ENCODE data around the gene INTS6. TPM values are rescaled to one million over a fixed set of nuclear protein-coding genes. Genes with fewer than 3 reads are reported as not detected.

Gene INTS6
- polyA plus RNA-seq, 3 donors: 9.6 to 19.8 (median 13.0) TPM

- 71 to 91% (median 76%) methylated on average over 2 of the region's 2 CpGs for WGBS, 3 donors
- H3K27ac ChIP-seq (ENCODE audit: low read depth, low read length): no peak overlapping the region
Measured at GRCh38 chr13:51332566-51333361, 120.1 kb downstream of the INTS6 start.

- H3K27ac ChIP-seq (ENCODE audit: low read depth, low read length): no peak overlapping the region
- WGBS, 3 donors: 65 to 81% (median 71%) methylated on average over 6 of the region's 6 CpGs
Measured at GRCh38 chr13:51331354-51331861, 121.4 kb downstream of the INTS6 start.

GRCh38 chr13:51330791-51331190, 122.0 kb downstream of the INTS6 start:
- 42 to 76% (median 47%) methylated on average over 3 of the region's 3 CpGs for WGBS, 3 donors

DNA sequence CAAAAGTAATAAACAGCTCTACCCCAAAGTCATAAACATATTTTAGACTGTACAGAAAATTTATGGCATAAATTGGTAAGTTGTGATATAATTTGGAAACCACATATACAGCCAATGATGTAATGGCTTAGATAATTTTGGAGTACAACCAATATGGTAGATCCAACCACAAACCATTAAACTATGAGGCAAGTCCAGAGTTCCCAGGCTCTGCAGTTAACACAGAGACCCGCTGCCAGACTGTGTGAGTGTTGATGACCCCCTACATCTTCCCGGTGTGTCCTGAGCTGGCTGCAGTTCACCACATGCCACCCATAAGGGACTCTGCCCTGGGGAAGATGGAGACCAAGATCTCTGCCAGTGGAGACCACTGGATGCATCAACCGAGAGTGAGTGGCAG, 123.2 kb downstream of the INTS6 start:
- H3K27ac ChIP-seq (ENCODE audit: low read depth, low read length): no peak overlapping the region

More at GRCh38 chr13:51330791-51331190, 122.0 kb downstream of the INTS6 start:
- H3K27ac ChIP-seq (ENCODE audit: low read depth, low read length): no peak overlapping the region

DNA sequence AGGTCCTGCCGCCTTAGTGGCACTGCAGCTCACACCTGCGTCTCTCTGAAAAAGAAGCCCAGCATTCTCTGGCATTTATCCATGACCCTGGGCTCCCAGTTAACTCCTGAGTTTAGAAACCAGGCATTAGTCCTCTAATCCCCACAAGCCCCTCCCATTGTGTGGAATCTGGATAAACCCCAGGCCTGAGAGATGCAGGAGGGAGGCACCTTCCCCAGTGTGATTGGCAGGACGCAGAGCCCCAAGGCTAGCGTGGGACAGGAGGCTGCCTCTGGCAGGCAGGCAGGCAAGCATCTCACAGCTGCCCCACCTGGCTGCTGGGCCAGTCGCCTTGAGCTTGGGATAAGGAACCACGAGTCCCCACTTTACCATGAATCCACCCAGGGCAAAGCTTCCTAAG, 124.3 kb downstream of the INTS6 start:
- H3K27ac ChIP-seq (ENCODE audit: low read depth, low read length): no peak overlapping the region
- 63 to 82% (median 81%) methylated on average over 6 of the region's 6 CpGs for WGBS, 3 donors

More for the DNA sequence above, 123.2 kb downstream of the INTS6 start:
- 93 to 100% (median 94%) methylated on average over 3 of the region's 3 CpGs for WGBS, 3 donors

GRCh38 chr13:51327961-51328360, 124.9 kb downstream of the INTS6 start:
- WGBS, 3 donors: 92 to 100% (median 93%) methylated on average over 2 of the region's 2 CpGs
- no peak overlapping the region for H3K27ac ChIP-seq (ENCODE audit: low read depth, low read length)

DNA sequence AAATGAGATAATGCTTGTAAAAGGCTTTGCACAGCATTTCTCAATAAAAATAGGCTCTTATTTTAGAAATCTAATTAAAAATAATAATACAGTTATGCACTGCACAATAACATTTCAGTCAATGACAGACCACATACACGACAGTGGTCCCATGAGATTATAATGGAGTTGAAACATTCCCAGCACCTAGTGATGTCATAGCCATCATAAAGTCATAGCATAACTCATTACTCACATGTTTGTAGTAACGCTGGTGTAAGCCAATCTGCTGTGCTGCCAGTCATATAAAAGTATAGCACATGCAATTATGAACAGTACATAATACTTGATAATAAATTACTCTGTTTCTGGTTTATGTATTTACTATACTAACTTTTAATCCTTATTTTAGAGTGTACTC, 126.1 kb downstream of the INTS6 start:
- H3K27ac ChIP-seq (ENCODE audit: low read depth, low read length): no peak overlapping the region
- WGBS, 3 donors: 84 to 93% (median 91%) methylated on average over 2 of the region's 2 CpGs

- WGBS, 3 donors: 88 to 96% (median 92%) methylated on average over 6 of the region's 6 CpGs
Measured at GRCh38 chr13:51325837-51326236, 127.0 kb downstream of the INTS6 start.

DNA sequence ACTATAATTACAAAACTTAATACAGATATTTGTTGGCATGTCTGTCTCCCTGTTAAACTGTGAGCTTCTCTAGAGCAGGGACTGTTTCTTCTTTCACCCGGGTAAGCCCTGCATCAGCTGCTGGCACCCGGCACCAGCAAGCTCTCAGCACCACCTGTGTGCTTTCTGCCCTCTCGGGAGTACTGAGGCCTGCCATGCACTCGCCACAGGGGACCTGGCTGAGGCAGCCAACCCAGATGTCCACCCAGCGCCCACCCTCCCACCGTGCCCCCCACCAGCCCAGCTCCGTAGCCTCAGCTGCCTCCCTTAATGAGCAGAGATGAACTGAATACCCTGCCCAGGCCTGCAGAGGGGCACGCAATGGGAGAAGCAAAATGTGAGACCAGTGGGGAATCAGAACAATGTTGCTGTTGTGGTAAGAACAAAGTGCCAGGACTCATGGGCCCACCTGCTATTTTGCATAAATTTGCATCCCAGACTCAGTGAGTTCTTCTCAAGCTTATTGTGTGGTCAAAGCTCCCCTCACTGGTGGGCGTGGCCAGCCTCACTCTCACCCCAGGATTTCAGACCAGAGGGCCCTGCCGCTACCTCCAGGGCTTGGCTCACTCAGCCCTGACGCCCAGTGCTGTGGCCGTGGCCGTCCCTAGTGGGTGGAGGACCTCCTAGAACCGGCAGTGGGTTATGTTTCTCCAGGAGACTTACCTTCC, 128.0 kb downstream of the INTS6 start:
- WGBS, 3 donors: 78 to 86% (median 85%) methylated on average over 14 of the region's 14 CpGs
- no peak overlapping the region for H3K27ac ChIP-seq (ENCODE audit: low read depth, low read length)

More at GRCh38 chr13:51325837-51326236, 127.0 kb downstream of the INTS6 start:
- no peak overlapping the region for H3K27ac ChIP-seq (ENCODE audit: low read depth, low read length)

GRCh38 chr13:51323824-51324511, 128.9 kb downstream of the INTS6 start:
- H3K27ac ChIP-seq (ENCODE audit: low read depth, low read length): no peak overlapping the region
- WGBS, 3 donors: 67 to 91% (median 80%) methylated on average over 5 of the region's 5 CpGs

DNA sequence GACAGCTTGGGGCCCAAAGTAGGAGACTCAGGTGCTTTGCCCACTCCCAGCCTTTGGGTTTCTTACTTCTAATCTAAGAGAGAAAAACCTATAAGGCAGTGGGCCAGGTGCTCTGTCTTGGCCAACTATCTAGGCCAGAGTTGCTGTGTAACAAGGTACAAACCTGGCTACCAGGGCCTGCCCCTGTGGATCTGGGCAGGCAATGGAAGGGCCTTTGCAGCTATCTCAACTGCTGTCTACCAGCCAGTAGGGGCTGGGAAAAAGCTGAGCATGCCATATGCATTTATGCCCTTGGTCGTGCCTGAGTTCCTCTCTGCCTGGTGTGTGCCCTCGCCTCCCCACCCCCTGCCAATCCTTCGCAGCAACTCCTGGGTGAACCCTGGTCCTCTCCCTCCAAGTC, 130.0 kb downstream of the INTS6 start:
- 78 to 86% (median 80%) methylated on average over 3 of the region's 3 CpGs for WGBS, 3 donors
- no peak overlapping the region for H3K27ac ChIP-seq (ENCODE audit: low read depth, low read length)

DNA sequence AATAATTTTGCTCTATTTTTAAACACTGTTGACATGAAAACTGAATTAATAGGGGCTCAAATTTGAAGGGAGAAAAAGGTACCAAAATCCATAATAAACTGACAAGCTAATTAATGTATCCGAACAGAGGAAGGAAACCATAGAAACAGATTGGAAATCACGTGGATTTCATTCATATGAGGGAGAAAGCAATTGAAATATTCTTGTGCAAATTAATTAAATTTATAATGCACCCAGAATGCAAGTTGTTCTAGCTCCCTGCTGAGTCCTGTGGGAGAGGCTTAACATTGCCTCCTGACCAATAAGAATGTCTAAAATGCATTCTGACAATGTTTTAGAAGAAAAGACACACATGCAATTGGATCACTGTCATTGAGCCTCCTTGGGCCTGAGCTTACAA, 131.0 kb downstream of the INTS6 start:
- H3K27ac ChIP-seq (ENCODE audit: low read depth, low read length): no peak overlapping the region
- 63 to 92% (median 65%) methylated on average over 2 of the region's 2 CpGs for WGBS, 3 donors

DNA sequence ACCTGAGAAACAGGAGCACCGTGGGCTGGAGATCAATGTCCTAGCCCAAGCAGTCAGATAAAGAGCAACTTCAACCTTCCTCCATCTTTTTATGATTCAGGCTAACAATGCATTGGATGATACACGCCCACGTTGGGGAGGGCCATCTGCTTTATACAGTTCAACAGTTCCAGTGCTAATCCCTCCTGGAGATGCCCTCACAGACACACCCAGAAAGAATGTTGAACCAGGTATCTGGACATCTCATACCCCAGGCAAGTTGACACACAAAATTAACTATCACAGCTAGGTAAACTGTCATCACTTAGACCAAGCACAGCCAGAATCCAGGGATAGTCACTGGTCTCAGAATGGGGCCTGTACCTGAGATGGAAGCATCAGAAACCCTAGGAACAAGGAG, 134.0 kb downstream of the INTS6 start:
- H3K27ac ChIP-seq (ENCODE audit: low read depth, low read length): no peak overlapping the region
- WGBS, 3 donors: 84 to 92% (median 87%) methylated on average over 3 of the region's 3 CpGs

- WGBS, 3 donors: 96 to 100% (median 98%) methylated on average over 2 of the region's 2 CpGs
- no peak overlapping the region for H3K27ac ChIP-seq (ENCODE audit: low read depth, low read length)
Measured at GRCh38 chr13:51318015-51318414, 134.8 kb downstream of the INTS6 start.

DNA sequence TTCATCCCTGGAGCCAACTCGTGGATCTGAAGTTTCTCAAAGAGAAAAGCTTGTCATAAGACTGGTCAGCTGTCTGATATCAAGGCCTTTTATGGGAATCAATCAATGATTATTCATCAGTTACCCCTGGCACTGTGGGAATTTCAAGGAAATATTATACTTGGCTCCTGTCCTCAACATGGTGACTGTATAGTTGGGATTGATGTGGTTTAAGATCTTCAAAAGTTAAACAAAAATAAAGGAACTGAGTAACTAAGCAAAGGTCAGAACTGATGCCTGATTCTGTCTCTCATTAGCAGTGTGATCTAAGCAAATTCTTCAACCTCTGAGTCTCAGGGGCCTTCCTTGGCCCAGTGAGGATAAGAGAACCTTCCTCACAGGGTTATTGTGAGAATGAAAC, 135.6 kb downstream of the INTS6 start:
- 82 to 87% (median 84%) methylated on average over 1 of the region's 1 CpG for WGBS, 3 donors
- H3K27ac ChIP-seq (ENCODE audit: low read depth, low read length): no peak overlapping the region

DNA sequence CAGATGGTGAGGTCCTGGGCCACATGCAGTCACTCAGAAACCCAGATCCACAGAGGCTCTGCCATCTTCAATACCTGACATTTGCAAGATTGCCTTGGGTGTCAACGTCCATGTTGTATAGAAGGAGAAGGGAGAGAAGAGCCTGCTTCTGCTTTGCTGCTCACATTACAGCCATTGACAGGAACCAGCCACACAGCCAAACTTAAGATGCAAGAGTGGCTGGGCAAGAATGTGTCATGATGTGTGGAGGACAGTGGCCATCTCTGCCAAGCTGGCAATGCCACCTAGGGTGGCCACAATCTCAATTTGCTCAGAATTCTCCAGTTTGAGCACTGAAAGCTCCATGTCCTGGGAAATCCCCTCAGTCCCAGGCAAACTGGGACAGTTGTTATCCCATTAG, 139.2 kb downstream of the INTS6 start:
- no peak overlapping the region for H3K27ac ChIP-seq (ENCODE audit: low read depth, low read length)

DNA sequence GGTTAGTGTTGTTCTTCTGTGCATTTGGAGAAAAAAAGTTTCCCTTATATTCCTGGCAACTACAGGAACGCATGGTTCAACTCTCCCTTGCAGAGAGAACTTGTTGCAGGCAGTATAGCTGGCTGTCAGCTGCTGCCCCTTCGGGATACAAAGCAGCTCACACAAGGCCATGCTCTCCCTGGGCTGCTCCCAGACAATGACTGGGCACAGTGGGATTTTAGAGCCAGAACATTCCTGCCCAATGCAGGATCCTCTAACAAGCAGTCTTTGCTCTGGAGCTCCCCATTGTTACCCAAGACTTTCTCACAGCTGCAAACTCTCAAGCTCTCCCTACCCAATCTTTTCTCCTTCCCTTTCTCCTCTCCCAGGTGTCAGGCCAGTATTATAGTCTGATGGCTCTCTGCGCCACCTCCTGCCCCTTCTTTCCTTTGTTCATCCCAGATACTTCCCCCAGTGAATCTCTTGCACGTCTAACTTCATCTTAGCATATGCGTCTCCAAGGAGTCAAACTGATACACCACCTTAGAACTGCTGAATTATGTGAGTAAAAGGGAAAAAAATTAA, 140.8 kb downstream of the INTS6 start:
- WGBS, 3 donors: 92 to 99% (median 95%) methylated on average over 5 of the region's 5 CpGs

More for the DNA sequence above, 139.2 kb downstream of the INTS6 start:
- 67 to 74% (median 73%) methylated on average over 1 of the region's 1 CpG for WGBS, 3 donors

More for the DNA sequence above, 140.8 kb downstream of the INTS6 start:
- no peak overlapping the region for H3K27ac ChIP-seq (ENCODE audit: low read depth, low read length)

All from adipose tissue (tissue), 3 donors.